HL-60/S4 (cell line): ENCODE results near the gene UNC45B.
"Not testable (repeated sequence)": the region's sequence is repeated elsewhere in the genome, so short reads cannot be mapped to it uniquely, and the experiment has no call there.

Experiments used
- in situ Hi-C: fragments of 300-500 bp; cut with MboI; formaldehyde crosslinking; loops from 2 replicates; pipeline ENCODE4 v1.14.3; 2022; ENCODE audit warnings: low sequenced_read_pairs

Gene UNC45B

GRCh38 chr17:35166526-35166925 is 18.9 kb downstream of the UNC45B start:
- in situ Hi-C loops: loop anchor here (25.0 kb wide), 1 partner anchor 571 kb away; the partner anchor contains the start of gene RASL10B

GRCh38 chr17:35167046-35167445 is 19.4 kb downstream of the UNC45B start:
- in situ Hi-C loops: loop anchor here (25.0 kb wide), 1 partner anchor 570 kb away; the partner anchor contains the start of gene RASL10B

GRCh38 chr17:35167666-35168065 is 20.0 kb downstream of the UNC45B start:
- in situ Hi-C loops: loop anchor here (25.0 kb wide), 1 partner anchor 570 kb away; the partner anchor contains the start of gene RASL10B

- in situ Hi-C loops: loop anchor here (25.0 kb wide), 1 partner anchor 567 kb away; the partner anchor contains the start of gene RASL10B
Measured at GRCh38 chr17:35169835-35170363, 22.3 kb downstream of the UNC45B start.

- in situ Hi-C loops: loop anchor here (25.0 kb wide), 1 partner anchor 566 kb away; the partner anchor contains the start of gene RASL10B
Measured at GRCh38 chr17:35170968-35171771, 23.6 kb downstream of the UNC45B start.

- in situ Hi-C loops: loop anchor here (25.0 kb wide), 1 partner anchor 565 kb away; the partner anchor contains the start of gene RASL10B
Measured at GRCh38 chr17:35171834-35172233, 24.2 kb downstream of the UNC45B start.

GRCh38 chr17:35172321-35172720 is 24.7 kb downstream of the UNC45B start:
- in situ Hi-C loops: loop anchor here (25.0 kb wide), 1 partner anchor 565 kb away; the partner anchor contains the start of gene RASL10B

GRCh38 chr17:35174835-35175334 is 27.3 kb downstream of the UNC45B start:
- in situ Hi-C loops: loop anchor here (25.0 kb wide), 1 partner anchor 562 kb away; the partner anchor contains the start of gene RASL10B

GRCh38 chr17:35175638-35176415 is 28.2 kb downstream of the UNC45B start:
- in situ Hi-C loops: no loop called here

- in situ Hi-C loops: no loop called here
Measured at GRCh38 chr17:35176897-35177296, 29.3 kb downstream of the UNC45B start.

GRCh38 chr17:35179379-35179778 is 31.8 kb downstream of the UNC45B start:
- in situ Hi-C loops: not testable (repeated sequence)

GRCh38 chr17:35183332-35183731 is 35.7 kb downstream of the UNC45B start:
- in situ Hi-C loops: no loop called here

- in situ Hi-C loops: no loop called here
Measured at GRCh38 chr17:35184274-35184673, 36.7 kb downstream of the UNC45B start.

- in situ Hi-C loops: no loop called here
Measured at GRCh38 chr17:35185849-35186248, 38.2 kb downstream of the UNC45B start.

- in situ Hi-C loops: no loop called here
Measured at GRCh38 chr17:35187481-35187880, 39.9 kb downstream of the UNC45B start.

- in situ Hi-C loops: no loop called here
Measured at GRCh38 chr17:35188111-35188510, 40.5 kb downstream of the UNC45B start.

- in situ Hi-C loops: no loop called here
Measured at GRCh38 chr17:35189291-35189690, 41.7 kb downstream of the UNC45B start.

- in situ Hi-C loops: no loop called here
Measured at GRCh38 chr17:35191001-35191695, 43.5 kb downstream of the UNC45B start.

- in situ Hi-C loops: no loop called here
Measured at GRCh38 chr17:35192708-35193107, 45.1 kb downstream of the UNC45B start.

GRCh38 chr17:35194001-35194400 is 46.4 kb downstream of the UNC45B start, which contains the start of gene SLC35G3:
Gene SLC35G3, minus strand, starts transcription at chr17:35194393. Its CDS starts 86 bp downstream, at chr17:35194307.
- in situ Hi-C loops: not testable (repeated sequence)
